DOHH2 (cell line): ENCODE measurements around the gene S1PR1.

Experiments used
- H3F3A ChIP-seq: fragments of 200-600 bp; sonication (generic), shearing (Covaris generic); 2 replicates; pipeline ENCODE4 v1.6.0; 2016; ENCODE audit warnings: antibody characterized with exemption, mild to moderate bottlenecking; ENCODE audit not compliant: control insufficient read depth, insufficient read depth
- H3K27ac ChIP-seq: fragments of 200-600 bp; sonication (generic); 2 replicates; pipeline ENCODE4 v1.5.1; 2014; ENCODE audit warnings: low read depth, mild to moderate bottlenecking, low read length, moderate library complexity
- H3K27me3 ChIP-seq: fragments of 200-600 bp; sonication (generic); 2 replicates; pipeline ENCODE4 v1.6.1; 2014; ENCODE audit warnings: mild to moderate bottlenecking, low read length, mixed read lengths; ENCODE audit not compliant: control insufficient read depth
- H3K36me3 ChIP-seq: fragments of 200-600 bp; sonication (generic); 2 replicates; pipeline ENCODE4 v1.6.1; 2014; ENCODE audit warnings: mild to moderate bottlenecking, low read length, moderate library complexity, mixed read lengths; ENCODE audit not compliant: control insufficient read depth
- H3K4me1 ChIP-seq: fragments of 200-600 bp; sonication (generic); 2 replicates; pipeline ENCODE4 v1.6.1; 2014; ENCODE audit warnings: mild to moderate bottlenecking, low read length, mixed read lengths; ENCODE audit not compliant: control insufficient read depth
- H3K4me2 ChIP-seq: fragments of 200-600 bp; sonication (generic); 2 replicates; pipeline ENCODE4 v1.6.0; 2014; ENCODE audit warnings: mild to moderate bottlenecking, low read length, moderate library complexity
- H3K4me3 ChIP-seq: fragments of 200-600 bp; sonication (generic); 2 replicates; pipeline ENCODE4 v1.5.1; 2014; ENCODE audit warnings: mild to moderate bottlenecking, low read length, mixed read lengths
- H3K79me2 ChIP-seq: fragments of 200-600 bp; sonication (generic); 2 replicates; pipeline ENCODE4 v1.6.1; 2014; ENCODE audit warnings: mild to moderate bottlenecking, low read length, mixed read lengths; ENCODE audit not compliant: control insufficient read depth
- H3K9me2 ChIP-seq: fragments of 200-600 bp; sonication (generic); replicated peaks from 2 replicates; pipeline ENCODE4 v1.6.1; 2014; ENCODE audit warnings: mild to moderate bottlenecking, low read length, mixed read lengths; ENCODE audit not compliant: control insufficient read depth
- H3K9me3 ChIP-seq: fragments of 200-600 bp; sonication (generic); 2 replicates; pipeline ENCODE4 v1.6.1; 2014; ENCODE audit warnings: antibody characterized with exemption, low read length, mixed read lengths; ENCODE audit not compliant: control insufficient read depth, insufficient read depth
- H4K20me1 ChIP-seq: fragments of 200-600 bp; sonication (generic); 2 replicates; pipeline ENCODE4 v1.6.0; 2014; ENCODE audit warnings: low read depth, mild to moderate bottlenecking, antibody characterized with exemption, low read length, moderate library complexity; ENCODE audit not compliant: control insufficient read depth, insufficient read depth
- EZH2phosphoT487 ChIP-seq: fragments of 200-600 bp; sonication (generic); IDR thresholded peaks from 2 replicates; pipeline ENCODE4 v1.6.1; 2017; ENCODE audit warnings: borderline replicate concordance, mild to moderate bottlenecking, antibody characterized with exemption, low read length, moderate library complexity, mixed read lengths
- TF ChIP-seq, protein P1 (sequence below): fragments of 200-600 bp; sonication (generic); IDR thresholded peaks from one replicate; pipeline ENCODE4 v1.5.1; 2014; ENCODE audit warnings: antibody characterized with exemption, mild to moderate bottlenecking, low read depth, low read length; ENCODE audit not compliant: poor library complexity, severe bottlenecking

Gene S1PR1

GRCh38 chr1:101288491-101288944, 51.7 kb downstream of the S1PR1 start:
- Histone ChIP-seq H3F3A (no peaks in the 10 kb centered on the region), H3K4me3 (no peak overlapping the region), H3K4me1 (peaks cover 13% of the 10 kb centered on the region), H3K27ac (no peak overlapping the region), H3K27me3 (no peaks in the 10 kb centered on the region), H3K9me2 (no peaks in the 10 kb centered on the region), H3K79me2 (no peaks in the 10 kb centered on the region), H3K4me2 (no peak overlapping the region), H3K36me3 (no peaks in the 10 kb centered on the region), H4K20me1 (no peaks in the 10 kb centered on the region), H3K9me3 (no peaks in the 10 kb centered on the region)
- no peak for TF ChIP-seq EZH2phosphoT487
- TF ChIP-seq, protein P1, sequence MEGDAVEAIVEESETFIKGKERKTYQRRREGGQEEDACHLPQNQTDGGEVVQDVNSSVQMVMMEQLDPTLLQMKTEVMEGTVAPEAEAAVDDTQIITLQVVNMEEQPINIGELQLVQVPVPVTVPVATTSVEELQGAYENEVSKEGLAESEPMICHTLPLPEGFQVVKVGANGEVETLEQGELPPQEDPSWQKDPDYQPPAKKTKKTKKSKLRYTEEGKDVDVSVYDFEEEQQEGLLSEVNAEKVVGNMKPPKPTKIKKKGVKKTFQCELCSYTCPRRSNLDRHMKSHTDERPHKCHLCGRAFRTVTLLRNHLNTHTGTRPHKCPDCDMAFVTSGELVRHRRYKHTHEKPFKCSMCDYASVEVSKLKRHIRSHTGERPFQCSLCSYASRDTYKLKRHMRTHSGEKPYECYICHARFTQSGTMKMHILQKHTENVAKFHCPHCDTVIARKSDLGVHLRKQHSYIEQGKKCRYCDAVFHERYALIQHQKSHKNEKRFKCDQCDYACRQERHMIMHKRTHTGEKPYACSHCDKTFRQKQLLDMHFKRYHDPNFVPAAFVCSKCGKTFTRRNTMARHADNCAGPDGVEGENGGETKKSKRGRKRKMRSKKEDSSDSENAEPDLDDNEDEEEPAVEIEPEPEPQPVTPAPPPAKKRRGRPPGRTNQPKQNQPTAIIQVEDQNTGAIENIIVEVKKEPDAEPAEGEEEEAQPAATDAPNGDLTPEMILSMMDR = peak; percentile 94

DNA sequence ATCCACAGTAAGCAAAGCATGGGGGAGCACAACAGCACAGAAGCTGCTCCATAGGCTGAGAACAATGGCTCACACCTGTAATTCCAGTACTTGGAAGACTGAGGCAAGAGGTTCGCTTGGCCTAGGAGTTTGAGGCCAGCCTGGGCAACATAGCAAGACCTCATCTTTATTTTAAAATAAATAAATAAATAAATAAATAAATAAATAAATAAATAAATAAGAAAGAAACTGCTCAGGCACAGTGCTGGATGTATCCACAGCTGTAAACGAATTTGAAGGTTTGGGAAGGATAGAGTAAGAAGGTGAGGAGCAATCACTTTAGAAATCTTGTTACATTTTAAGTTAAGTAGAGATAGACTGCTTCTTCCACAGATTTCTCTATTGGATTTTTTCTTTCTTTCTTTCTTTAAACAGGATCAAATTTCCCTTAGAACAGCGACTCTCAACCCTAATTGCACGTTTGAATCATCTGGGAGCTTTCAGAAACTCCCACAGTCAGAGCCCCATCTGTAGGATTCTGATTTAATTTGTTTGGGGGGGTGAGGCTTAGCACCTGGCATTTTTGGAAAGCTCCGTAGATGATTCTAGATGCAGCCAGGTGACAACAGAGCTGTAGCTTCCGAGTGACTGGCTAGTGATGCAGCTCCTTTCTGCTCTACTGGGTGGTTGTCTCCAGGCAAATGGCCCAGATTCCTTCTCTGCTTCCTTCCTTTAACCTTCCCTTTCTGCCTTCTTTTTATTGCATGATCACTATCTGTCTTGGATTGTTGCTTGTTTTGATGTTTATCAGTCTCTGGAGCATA, 53.5 kb downstream of the S1PR1 start:
- H3K4me2 ChIP-seq = no peak overlapping the region
- no peaks in the 10 kb centered on the region for H3K36me3 ChIP-seq
- no peaks in the 10 kb centered on the region for H3K79me2 ChIP-seq
- no peak overlapping the region for H3K27ac ChIP-seq
- no peaks in the 10 kb centered on the region for H3K9me2 ChIP-seq
- H3F3A ChIP-seq = no peaks in the 10 kb centered on the region
- no peaks in the 10 kb centered on the region for H4K20me1 ChIP-seq
- H3K4me1 ChIP-seq = peaks cover 13% of the 10 kb centered on the region
- no peaks in the 10 kb centered on the region for H3K9me3 ChIP-seq
- no peak for TF ChIP-seq EZH2phosphoT487
- TF ChIP-seq, protein P1 = no peak
- no peak overlapping the region for H3K4me3 ChIP-seq
- H3K27me3 ChIP-seq = no peaks in the 10 kb centered on the region
